Ishikawa (cell line): Measurements from ENCODE around the gene RASSF5.

Experiments used
- CEBPB ChIP-seq: IDR thresholded peaks from 2 replicates; pipeline ENCODE4 v1.6.1; 2012
- CREB1 ChIP-seq: IDR thresholded peaks from 2 replicates; pipeline ENCODE4 v1.6.1; 2012; ENCODE audit warnings: low read depth
- EGR1 ChIP-seq: IDR thresholded peaks from 2 replicates; pipeline ENCODE4 v1.6.1; 2012
- EP300 ChIP-seq: IDR thresholded peaks from 2 replicates; pipeline ENCODE4 v1.6.1; 2012; ENCODE audit warnings: borderline replicate concordance
- FOXM1 ChIP-seq: IDR thresholded peaks from 2 replicates; pipeline ENCODE4 v1.6.1; 2012; ENCODE audit warnings: low read depth, borderline replicate concordance
- NFIC ChIP-seq: IDR thresholded peaks from 2 replicates; pipeline ENCODE4 v1.6.1; 2012
- RAD21 ChIP-seq: IDR thresholded peaks from 2 replicates; pipeline ENCODE4 v1.6.1; 2012; ENCODE audit warnings: low read depth
- REST ChIP-seq: IDR thresholded peaks from 2 replicates; pipeline ENCODE4 v1.6.1; 2012; ENCODE audit warnings: low read depth, mild to moderate bottlenecking
- TAF1 ChIP-seq: IDR thresholded peaks from 2 replicates; pipeline ENCODE4 v1.6.1; 2012; ENCODE audit warnings: low read depth, mild to moderate bottlenecking
- TCF12 ChIP-seq: IDR thresholded peaks from 2 replicates; pipeline ENCODE4 v1.6.1; 2012; ENCODE audit warnings: low read depth
- TEAD4 ChIP-seq: IDR thresholded peaks from 2 replicates; pipeline ENCODE4 v1.6.1; 2012
- YY1 ChIP-seq: IDR thresholded peaks from 2 replicates; pipeline ENCODE4 v1.6.1; 2012; ENCODE audit warnings: low read depth
- ZBTB7A ChIP-seq: IDR thresholded peaks from 2 replicates; pipeline ENCODE4 v1.6.1; 2012; ENCODE audit warnings: low read depth
- TF ChIP-seq, protein P1 (sequence below): IDR thresholded peaks from 2 replicates; pipeline ENCODE4 v1.6.1; 2012

Gene RASSF5

GRCh38 chr1:206573319-206573718, 66.0 kb downstream of the RASSF5 start:
- TF ChIP-seq FOXM1 (no peak), CEBPB (no peak), EP300 (no peak), RAD21 (no peak), TEAD4 (no peak), ZBTB7A (no peak), REST (no peak), NFIC (no peak), YY1 (no peak), CREB1 (no peak), TCF12 (no peak)
- TF ChIP-seq, protein P1, sequence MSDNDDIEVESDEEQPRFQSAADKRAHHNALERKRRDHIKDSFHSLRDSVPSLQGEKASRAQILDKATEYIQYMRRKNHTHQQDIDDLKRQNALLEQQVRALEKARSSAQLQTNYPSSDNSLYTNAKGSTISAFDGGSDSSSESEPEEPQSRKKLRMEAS: no peak

GRCh38 chr1:206573762-206574161, 66.4 kb downstream of the RASSF5 start:
- TF ChIP-seq TAF1 (no peak), EP300 (no peak), RAD21 (no peak), CREB1 (no peak), TEAD4 (no peak), YY1 (no peak), REST (no peak), ZBTB7A (no peak), NFIC (no peak)
- TF ChIP-seq, protein P1: no peak

DNA sequence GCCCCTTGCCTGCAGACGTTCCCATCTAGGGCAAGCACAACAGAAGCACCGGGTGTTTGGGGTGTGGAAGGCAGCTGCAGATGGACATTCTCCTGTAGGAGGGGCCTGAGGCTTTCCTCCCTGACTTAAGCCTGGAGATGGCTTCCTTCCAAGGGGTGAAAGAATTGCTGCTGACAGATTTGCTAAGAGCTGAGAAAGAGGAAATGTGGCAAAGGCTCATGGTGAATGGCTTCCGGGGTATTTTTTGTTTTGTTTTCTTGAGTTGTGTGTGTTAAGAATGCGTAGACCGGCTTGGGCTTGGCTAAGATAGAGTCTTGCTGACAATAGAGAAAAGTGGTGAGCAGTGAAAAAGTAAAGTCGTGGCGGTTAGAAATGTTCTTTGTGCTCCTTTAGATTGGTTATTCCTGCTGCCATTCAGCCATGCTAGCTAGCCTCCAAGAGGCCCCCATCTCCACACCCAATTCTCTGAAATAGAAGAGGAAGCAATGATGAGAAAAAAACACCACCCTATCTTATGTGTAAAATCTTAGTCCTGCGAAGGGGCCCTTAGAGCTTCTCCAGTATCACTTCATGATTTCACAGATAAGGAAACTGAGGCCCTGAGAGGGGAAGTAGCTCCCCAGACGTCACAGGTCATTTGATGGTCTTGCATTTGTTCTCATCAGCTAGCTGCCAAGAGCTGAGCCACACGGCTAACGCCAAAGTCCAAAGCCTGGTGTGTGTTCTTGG, 68.0 kb downstream of the RASSF5 start:
- TF ChIP-seq REST: no peak
- no peak for TF ChIP-seq ZBTB7A
- TF ChIP-seq TCF12: no peak

DNA sequence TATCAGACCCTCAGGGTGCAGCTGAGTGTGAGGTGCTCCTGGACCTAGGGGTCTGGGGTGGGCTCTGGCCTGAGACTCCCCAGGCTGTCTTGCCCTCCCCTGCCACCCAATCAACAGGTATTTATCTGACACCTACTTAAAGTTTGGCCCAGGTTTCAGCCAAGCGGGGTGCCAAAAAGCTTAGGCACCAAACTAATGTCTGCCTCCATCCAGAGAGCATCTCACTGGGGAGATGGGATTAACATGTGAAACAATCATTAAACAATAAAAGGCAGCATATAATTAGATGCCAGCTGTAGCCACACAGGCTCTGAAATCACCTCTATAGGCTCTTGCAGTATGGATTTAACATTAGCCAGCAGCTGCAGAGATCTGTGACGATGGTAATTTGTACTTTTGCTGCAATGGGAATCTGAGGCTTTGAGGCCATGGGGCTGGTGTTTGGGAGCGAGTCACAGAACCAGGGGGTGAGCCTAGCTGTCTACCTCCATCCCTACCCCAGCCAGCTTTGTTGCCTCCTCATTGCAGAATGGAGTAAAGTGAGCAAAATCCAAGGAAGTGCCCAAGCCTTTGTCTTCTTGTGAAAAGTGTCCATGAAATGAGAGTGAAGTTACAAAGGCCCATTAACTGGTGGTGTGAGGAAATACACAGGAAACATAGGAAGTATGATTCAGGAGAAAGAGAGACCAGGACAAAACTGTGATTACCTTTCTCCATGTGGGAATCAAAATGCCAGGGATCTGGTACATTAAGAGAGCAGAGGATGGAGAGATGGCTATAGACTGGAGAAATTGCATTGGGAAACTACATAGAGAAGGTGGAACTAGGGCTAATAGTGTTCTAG, 68.8 kb downstream of the RASSF5 start:
- TF ChIP-seq RAD21 (no peak), NFIC (no peak), ZBTB7A (no peak), YY1 (no peak), EGR1 (no peak), FOXM1 (no peak), EP300 (no peak), TAF1 (no peak), REST (no peak)
